Right forelimb (tissue), 1 donor: ENCODE measurements around the gene CFAP221.
A peak's percentile ranks its signal among the peaks of the same experiment; 100 is the strongest.

Source experiments
- DNase-seq: peaks from one replicate; pipeline ENCODE4 v3.0.0-alpha.2; 2018

CFAP221 gene

GRCh38 chr2:119702203-119702917, 158.1 kb downstream of the CFAP221 start:
- no peak for DNase-seq

- DNase-seq, result peak; percentile 73
Observed at GRCh38 chr2:119702918-119703401, 158.7 kb downstream of the CFAP221 start.

DNA sequence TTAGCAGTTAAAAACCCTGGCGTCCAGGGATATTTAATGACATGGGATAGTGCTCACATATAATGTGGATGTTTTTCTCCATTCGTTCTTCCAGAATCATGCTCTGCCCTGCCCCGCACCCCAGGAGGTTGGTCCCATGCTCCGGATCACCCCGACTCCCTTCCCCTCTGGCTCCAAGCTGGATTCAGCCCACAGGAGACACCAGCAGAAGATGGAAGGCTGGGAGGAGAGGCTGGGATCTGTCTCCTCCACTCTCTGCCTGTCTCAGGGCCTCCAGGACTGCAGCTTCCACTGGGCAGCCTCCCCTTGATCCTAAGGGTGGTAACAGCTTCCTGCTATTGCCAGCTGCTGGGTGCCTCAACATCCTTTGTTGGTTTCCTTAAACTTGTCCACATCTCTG, 159.3 kb downstream of the CFAP221 start:
- no peak for DNase-seq

- no peak for DNase-seq
Observed at GRCh38 chr2:119704670-119705120, 160.4 kb downstream of the CFAP221 start.

- DNase-seq, result no peak
Observed at GRCh38 chr2:119706221-119706620, 162.0 kb downstream of the CFAP221 start.
